Hepatocyte (in vitro differentiated cells): Measurements from ENCODE around the gene SCFD2.

Source experiments
- EZH2 ChIP-seq: fragments of 200-600 bp; sonication (generic); IDR thresholded peaks from 2 replicates; pipeline ENCODE4 v1.6.1; 2016; ENCODE audit warnings: antibody characterized with exemption, mild to moderate bottlenecking, borderline replicate concordance
- TF ChIP-seq, protein P1 (sequence below): fragments of 200-600 bp; sonication (generic); IDR thresholded peaks from 2 replicates; pipeline ENCODE4 v1.5.1; 2016; ENCODE audit warnings: antibody characterized with exemption, mild to moderate bottlenecking; ENCODE audit not compliant: poor library complexity

DNA sequence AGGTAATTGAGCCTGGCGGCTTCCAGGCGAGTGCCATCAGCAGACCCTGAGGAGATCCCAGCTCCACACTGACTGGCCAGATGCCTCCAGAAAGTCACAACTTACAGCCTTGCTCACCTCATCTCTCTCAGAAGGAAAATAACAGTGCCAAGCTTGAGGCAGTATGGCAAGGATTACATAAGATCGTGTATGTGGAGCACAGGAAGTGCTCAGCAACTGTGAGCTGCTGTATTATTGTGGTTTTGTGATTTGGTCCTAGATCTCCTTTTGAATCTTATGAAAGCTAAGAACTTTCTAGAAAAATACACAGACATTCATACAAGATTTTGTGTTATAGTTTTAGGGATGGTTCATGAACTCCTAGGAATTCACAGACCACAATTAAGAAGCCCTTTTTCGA lies 489.8 kb downstream of the SCFD2 start:
- TF ChIP-seq, protein P1, sequence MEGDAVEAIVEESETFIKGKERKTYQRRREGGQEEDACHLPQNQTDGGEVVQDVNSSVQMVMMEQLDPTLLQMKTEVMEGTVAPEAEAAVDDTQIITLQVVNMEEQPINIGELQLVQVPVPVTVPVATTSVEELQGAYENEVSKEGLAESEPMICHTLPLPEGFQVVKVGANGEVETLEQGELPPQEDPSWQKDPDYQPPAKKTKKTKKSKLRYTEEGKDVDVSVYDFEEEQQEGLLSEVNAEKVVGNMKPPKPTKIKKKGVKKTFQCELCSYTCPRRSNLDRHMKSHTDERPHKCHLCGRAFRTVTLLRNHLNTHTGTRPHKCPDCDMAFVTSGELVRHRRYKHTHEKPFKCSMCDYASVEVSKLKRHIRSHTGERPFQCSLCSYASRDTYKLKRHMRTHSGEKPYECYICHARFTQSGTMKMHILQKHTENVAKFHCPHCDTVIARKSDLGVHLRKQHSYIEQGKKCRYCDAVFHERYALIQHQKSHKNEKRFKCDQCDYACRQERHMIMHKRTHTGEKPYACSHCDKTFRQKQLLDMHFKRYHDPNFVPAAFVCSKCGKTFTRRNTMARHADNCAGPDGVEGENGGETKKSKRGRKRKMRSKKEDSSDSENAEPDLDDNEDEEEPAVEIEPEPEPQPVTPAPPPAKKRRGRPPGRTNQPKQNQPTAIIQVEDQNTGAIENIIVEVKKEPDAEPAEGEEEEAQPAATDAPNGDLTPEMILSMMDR, result no peak
- no peak for TF ChIP-seq EZH2
